OCI-LY3 (cell line): Measurements from ENCODE around the gene KDM4B.

Experiments used
- H2AFZ ChIP-seq: fragments of 200-600, 300-600 bp; shearing (Covaris generic); 2 replicates; pipeline ENCODE4 v1.6.0; 2014; ENCODE audit warnings: antibody characterized with exemption, low read depth, low read length
- H3K27ac ChIP-seq: fragments of 200-600, 300-600 bp; sonication (generic); 2 replicates; pipeline ENCODE4 v1.5.1; 2014; ENCODE audit warnings: mild to moderate bottlenecking, low read length, moderate library complexity, mixed read lengths
- H3K27me3 ChIP-seq: fragments of 200-600, 300-600 bp; sonication (generic); 2 replicates; pipeline ENCODE4 v1.6.1; 2014; ENCODE audit warnings: low read depth, low read length, mixed read lengths
- H3K36me3 ChIP-seq: fragments of 200-600, 300-600 bp; sonication (generic); replicated peaks from 2 replicates; pipeline ENCODE3; 2014; ENCODE audit warnings: low read depth, low read length, mixed read lengths
- H3K4me1 ChIP-seq: fragments of 300-600, 200-600 bp; sonication (generic); 2 replicates; pipeline ENCODE4 v1.6.1; 2014; ENCODE audit warnings: low read length, mixed read lengths
- H3K4me2 ChIP-seq: fragments of 200-600, 300-600 bp; sonication (generic); 2 replicates; pipeline ENCODE4 v1.6.1; 2014; ENCODE audit warnings: low read length, mixed read lengths
- H3K4me3 ChIP-seq: fragments of 300-600, 200-600 bp; sonication (generic); 2 replicates; pipeline ENCODE4 v1.5.1; 2014; ENCODE audit warnings: antibody characterized with exemption, mild to moderate bottlenecking, low read length, moderate library complexity
- H3K79me2 ChIP-seq: fragments of 300-600, 200-600 bp; shearing (Covaris generic); 2 replicates; pipeline ENCODE4 v1.6.1; 2014; ENCODE audit warnings: mild to moderate bottlenecking, low read length, mixed read lengths
- H3K9ac ChIP-seq: fragments of 300-600, 200-600 bp; shearing (Covaris generic); 2 replicates; pipeline ENCODE4 v1.6.0; 2014; ENCODE audit warnings: mild to moderate bottlenecking, low read length, moderate library complexity
- H3K9me3 ChIP-seq: fragments of 200-600, 300-600 bp; shearing (Covaris generic); 2 replicates; pipeline ENCODE4 v1.6.1; 2014; ENCODE audit warnings: low read length, mixed read lengths; ENCODE audit not compliant: insufficient read depth
- H4K20me1 ChIP-seq: fragments of 200-600, 300-600 bp; sonication (generic); 2 replicates; pipeline ENCODE4 v1.6.1; 2016; ENCODE audit warnings: low read length, mixed read lengths; ENCODE audit not compliant: insufficient read depth
- EZH2phosphoT487 ChIP-seq: fragments of 200-600 bp; shearing (Covaris generic); IDR thresholded peaks from 2 replicates; pipeline ENCODE4 v1.6.1; 2018; ENCODE audit warnings: antibody characterized with exemption, mixed run types, low read depth
- TF ChIP-seq, protein P1 (sequence below): fragments of 200-600, 300-600 bp; sonication (generic); IDR thresholded peaks from 2 replicates; pipeline ENCODE4 v1.5.1; 2014; ENCODE audit warnings: antibody characterized with exemption, low read length, low read depth

Gene KDM4B

DNA sequence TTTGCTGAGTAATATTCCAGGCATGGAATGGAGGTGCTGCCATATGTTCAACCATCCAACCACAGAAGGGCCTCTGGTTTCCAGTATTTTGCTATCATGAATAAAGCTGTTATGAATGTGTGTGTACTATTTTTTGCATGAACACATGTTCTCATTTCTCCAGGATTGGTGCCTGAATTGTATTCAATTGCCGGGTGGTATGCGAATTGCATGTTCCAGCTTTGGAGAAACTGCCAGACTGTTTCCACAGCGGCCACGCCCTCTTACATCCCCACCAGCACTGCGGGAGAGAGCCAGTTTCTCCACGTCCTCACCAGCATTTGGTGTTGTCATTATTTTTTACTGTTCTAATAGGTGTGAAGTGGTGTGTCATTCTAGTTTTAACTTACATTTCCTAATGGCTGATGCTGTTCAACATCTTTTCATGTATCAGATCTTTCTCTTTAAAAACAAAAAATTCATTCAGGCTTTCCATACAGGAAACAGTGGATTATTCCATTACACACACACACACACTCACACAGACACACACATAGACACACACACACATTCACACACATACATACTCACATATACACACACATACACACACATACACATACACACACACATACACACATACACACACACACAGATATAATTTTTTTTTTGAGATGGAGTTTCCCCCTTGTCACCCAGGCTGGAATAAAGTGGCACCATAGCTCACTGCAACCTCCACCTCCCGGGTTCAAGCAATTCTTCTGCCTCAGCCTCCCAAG is 217.6 kb downstream of the KDM4B start:
- H3K9me3 ChIP-seq: no peaks in the 10 kb centered on the region
- no peaks in the 10 kb centered on the region for H3K4me1 ChIP-seq
- no peak overlapping the region for H3K4me2 ChIP-seq
- no peaks in the 10 kb centered on the region for H3K27me3 ChIP-seq
- TF ChIP-seq EZH2phosphoT487: no peak
- TF ChIP-seq, protein P1, sequence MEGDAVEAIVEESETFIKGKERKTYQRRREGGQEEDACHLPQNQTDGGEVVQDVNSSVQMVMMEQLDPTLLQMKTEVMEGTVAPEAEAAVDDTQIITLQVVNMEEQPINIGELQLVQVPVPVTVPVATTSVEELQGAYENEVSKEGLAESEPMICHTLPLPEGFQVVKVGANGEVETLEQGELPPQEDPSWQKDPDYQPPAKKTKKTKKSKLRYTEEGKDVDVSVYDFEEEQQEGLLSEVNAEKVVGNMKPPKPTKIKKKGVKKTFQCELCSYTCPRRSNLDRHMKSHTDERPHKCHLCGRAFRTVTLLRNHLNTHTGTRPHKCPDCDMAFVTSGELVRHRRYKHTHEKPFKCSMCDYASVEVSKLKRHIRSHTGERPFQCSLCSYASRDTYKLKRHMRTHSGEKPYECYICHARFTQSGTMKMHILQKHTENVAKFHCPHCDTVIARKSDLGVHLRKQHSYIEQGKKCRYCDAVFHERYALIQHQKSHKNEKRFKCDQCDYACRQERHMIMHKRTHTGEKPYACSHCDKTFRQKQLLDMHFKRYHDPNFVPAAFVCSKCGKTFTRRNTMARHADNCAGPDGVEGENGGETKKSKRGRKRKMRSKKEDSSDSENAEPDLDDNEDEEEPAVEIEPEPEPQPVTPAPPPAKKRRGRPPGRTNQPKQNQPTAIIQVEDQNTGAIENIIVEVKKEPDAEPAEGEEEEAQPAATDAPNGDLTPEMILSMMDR: no peak
- no peaks in the 10 kb centered on the region for H3K36me3 ChIP-seq
- H4K20me1 ChIP-seq: no peaks in the 10 kb centered on the region
- H3K9ac ChIP-seq: no peak overlapping the region
- no peak overlapping the region for H2AFZ ChIP-seq
- H3K27ac ChIP-seq: no peak overlapping the region
- no peaks in the 10 kb centered on the region for H3K79me2 ChIP-seq
- no peak overlapping the region for H3K4me3 ChIP-seq

DNA sequence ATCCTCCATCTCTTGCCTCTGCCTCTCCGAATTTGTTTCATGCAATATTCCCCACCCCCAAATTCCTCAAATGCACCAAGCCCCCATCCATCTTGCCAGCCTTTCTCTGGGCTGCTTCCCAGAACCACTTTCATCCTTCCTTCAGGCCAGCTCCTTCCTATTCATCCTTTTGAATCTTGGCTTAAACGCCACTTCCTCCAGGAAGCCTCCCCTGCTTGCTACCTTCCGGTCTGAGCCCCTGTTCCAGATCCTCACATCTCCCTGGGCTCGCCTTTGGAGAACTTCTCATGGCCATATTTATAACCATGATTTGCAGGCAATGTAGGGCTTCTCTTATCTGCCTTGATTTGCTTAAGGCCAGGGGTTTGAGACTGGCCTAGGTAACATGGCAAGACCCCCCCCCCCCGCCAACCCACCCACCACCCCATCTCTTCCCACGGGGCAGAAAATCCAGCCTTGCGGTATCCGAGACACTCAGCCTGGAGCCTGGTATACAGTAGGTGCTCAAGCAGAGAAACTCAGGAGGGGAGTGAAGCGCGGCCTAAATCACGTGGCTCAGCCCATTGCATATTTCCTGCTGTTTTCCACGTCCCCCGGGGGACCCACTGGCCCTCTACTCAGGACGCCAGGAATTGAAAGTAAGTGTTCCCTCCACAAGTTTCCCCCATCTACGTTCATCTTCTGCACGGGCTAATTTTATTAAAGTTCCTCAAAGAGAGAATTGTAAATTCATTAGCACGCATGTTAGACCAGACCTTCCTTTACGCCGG is 219.8 kb downstream of the KDM4B start:
- Histone ChIP-seq H3K79me2 (no peaks in the 10 kb centered on the region), H3K9ac (no peak overlapping the region), H3K27me3 (no peaks in the 10 kb centered on the region), H3K4me3 (no peak overlapping the region), H3K36me3 (no peaks in the 10 kb centered on the region), H3K27ac (no peak overlapping the region), H3K9me3 (no peaks in the 10 kb centered on the region), H2AFZ (no peak overlapping the region), H3K4me1 (no peaks in the 10 kb centered on the region), H3K4me2 (no peak overlapping the region), H4K20me1 (no peaks in the 10 kb centered on the region)
- TF ChIP-seq, protein P1: no peak

DNA sequence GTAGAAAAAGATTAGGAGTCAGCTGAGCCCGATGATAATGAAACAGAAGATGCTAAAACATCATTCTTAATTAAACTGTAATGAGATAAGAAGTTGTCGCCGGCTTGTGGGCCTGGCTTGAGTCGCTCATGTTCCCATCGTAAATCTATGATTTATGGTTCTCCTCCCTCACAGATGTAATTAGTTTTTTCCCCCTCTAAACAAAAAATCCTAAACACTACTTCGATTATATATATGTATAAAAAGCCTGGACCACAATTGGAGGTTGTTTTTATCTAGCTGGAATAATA is 220.3 kb downstream of the KDM4B start:
- no peaks in the 10 kb centered on the region for H3K79me2 ChIP-seq
- no peaks in the 10 kb centered on the region for H3K36me3 ChIP-seq
- H3K27me3 ChIP-seq: no peaks in the 10 kb centered on the region
- no peak overlapping the region for H3K9ac ChIP-seq
- H3K4me1 ChIP-seq: no peaks in the 10 kb centered on the region
- H4K20me1 ChIP-seq: no peaks in the 10 kb centered on the region
- H3K4me3 ChIP-seq: no peak overlapping the region
- H3K9me3 ChIP-seq: no peaks in the 10 kb centered on the region
- no peak overlapping the region for H3K27ac ChIP-seq
- TF ChIP-seq, protein P1: no peak
- TF ChIP-seq EZH2phosphoT487: no peak
- no peak overlapping the region for H3K4me2 ChIP-seq
- no peak overlapping the region for H2AFZ ChIP-seq

DNA sequence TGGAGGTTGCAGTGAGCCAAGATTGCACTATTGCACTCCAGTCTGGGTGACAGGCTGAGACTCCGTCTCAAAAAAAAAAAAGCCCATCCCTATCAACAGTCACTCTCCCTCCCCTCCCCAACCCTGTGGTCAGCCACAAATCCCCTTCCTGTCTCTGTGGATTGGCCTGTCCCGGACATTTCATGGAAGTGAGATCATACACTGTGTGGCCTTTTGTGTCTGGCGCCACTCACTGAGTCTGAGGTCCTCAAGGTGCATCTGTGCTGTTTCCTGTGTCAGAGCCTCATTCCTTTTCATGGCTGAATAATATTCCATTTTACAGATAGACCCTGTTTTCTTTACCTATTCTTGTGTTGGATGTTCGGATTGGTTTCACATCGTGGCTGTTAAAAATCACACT is 222.2 kb downstream of the KDM4B start:
- Histone ChIP-seq H3K79me2 (no peaks in the 10 kb centered on the region), H3K4me2 (no peak overlapping the region)
- no peak for TF ChIP-seq EZH2phosphoT487
- TF ChIP-seq, protein P1: no peak

More for the DNA sequence above, 222.2 kb downstream of the KDM4B start:
- no peaks in the 10 kb centered on the region for H3K4me1 ChIP-seq
- no peak overlapping the region for H3K9ac ChIP-seq
- H3K36me3 ChIP-seq: no peaks in the 10 kb centered on the region
- H3K27ac ChIP-seq: no peak overlapping the region
- H3K9me3 ChIP-seq: no peaks in the 10 kb centered on the region
- no peaks in the 10 kb centered on the region for H3K27me3 ChIP-seq
- no peak overlapping the region for H2AFZ ChIP-seq
- no peaks in the 10 kb centered on the region for H4K20me1 ChIP-seq
- no peak overlapping the region for H3K4me3 ChIP-seq
